Activated naive CD4-positive, alpha-beta T cell treated with anti-CD3 and anti-CD28 coated beads, Interleukin-2, amount 50 U/mL, for 72 hours (primary cell): ENCODE data around the gene RTRAF. TPM values are rescaled to one million over a fixed set of nuclear protein-coding genes. Genes with fewer than 3 reads are reported as not detected.

ENCODE experiments used
- ATAC-seq, 2 donors: fragments of 150-1000 bp; cut with Tn5 transposase; 2 replicates each; pipeline ENCODE4 v1.10.0; 2021; ENCODE audit warnings: mild to moderate bottlenecking in 2 of 2, moderate library complexity in 2 of 2
- DNase-seq, 2 donors: peaks; one replicate each; pipeline ENCODE4 v3.0.0; 2021 to 2022; ENCODE audit warnings: low spot score in 2 of 2
- H3K27ac Mint-ChIP-seq, 2 donors: one replicate each; pipeline ENCODE4 v1.8.0; 2022; ENCODE audit warnings: mild to moderate bottlenecking in 2 of 2, mixed read lengths in 2 of 2
- H3K36me3 Mint-ChIP-seq, 2 donors: one replicate each; pipeline ENCODE4 v1.8.0; 2022; ENCODE audit warnings: mixed read lengths in 2 of 2
- H3K9me3 Mint-ChIP-seq, 2 donors: one replicate each; pipeline ENCODE4 v1.8.0; 2022; ENCODE audit warnings: mixed read lengths in 2 of 2
- total RNA-seq, 2 donors: library from RNA; stranded (reverse); gene quantifications; one replicate each; pipeline ENCODE4 v1.2.3, GENCODE V29; 2022

RTRAF gene
- total RNA-seq, 2 donors from 2014 or later = 179 to 241 TPM

DNA sequence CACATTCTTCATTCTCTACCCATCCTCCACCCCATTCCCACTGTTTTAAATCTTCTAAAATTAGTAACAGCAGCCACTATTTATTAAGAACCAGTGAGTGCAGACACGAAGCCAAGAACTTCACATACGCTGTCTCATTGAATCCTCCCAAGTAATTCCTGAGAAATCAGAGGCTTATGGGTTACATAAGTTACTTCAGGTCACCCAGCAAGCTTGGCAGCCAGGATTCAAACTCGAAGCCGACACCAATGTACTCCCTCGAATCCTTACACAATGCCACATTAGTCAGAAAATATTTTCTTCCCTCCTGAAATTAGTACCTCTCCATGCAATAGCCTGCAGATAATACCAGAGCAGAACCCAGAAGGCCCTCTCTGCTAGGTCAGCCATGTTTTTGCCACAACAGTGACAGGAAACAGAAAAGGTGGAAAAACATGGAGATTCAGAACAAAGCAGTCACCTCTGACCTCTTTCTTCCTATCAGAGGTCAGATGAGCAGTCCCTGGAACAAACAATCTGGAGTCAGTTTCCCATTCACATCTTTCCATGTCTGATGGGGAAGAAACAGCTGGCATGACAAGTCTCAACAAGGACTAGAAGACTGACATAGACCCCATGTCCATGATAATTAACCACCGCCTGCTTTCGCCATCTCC is 63.1 kb downstream of the RTRAF start:
- Mint-ChIP-seq H3K9me3 (no peaks in the 10 kb centered on the region), H3K36me3 (no peaks in the 10 kb centered on the region), H3K27ac (no peak overlapping the region)
- no peak for ATAC-seq
- DNase-seq = no peak

DNA sequence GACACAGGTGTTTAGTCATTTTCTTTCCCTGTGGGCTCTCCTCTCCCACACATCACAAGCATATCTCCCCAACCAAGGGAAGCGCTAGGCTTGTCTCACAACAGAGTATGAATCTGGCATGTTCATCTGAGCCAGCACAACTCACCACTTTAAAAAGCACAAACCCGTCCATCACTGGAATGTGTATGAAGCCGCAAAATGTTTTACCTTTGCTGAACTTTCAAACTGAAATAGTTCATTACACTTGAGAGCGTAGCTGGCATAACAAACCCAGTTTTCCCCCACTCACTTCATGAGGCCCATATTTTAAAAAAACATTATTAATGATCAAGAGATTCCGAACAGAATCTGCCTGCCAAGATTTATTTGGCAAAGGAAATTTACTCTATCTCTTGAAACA is 63.7 kb downstream of the RTRAF start:
- no peaks in the 10 kb centered on the region for H3K9me3 Mint-ChIP-seq
- no peaks in the 10 kb centered on the region for H3K36me3 Mint-ChIP-seq
- no peak for DNase-seq
- no peak for ATAC-seq
- no peak overlapping the region for H3K27ac Mint-ChIP-seq

DNA sequence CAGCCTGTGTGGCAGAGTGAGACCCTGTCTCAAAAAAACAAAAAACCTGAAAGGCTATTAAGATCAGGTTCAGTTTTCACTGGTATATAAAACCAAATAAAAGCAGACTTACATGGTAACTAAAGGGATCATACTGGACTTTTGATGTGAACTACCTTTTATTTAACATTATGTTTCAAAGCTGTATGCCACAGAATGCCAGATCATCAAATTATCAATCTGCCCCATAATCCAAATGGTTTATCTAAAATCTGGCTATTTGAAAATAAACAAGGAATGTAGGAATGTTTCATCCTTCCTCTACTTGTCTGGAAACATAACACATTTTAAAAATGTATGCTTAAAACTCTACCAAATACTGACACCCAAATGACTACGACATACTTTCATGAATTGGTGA is 65.3 kb downstream of the RTRAF start:
- Mint-ChIP-seq H3K9me3 (no peaks in the 10 kb centered on the region), H3K27ac (no peak overlapping the region), H3K36me3 (no peaks in the 10 kb centered on the region)
- DNase-seq (no peak), ATAC-seq (no peak)

DNA sequence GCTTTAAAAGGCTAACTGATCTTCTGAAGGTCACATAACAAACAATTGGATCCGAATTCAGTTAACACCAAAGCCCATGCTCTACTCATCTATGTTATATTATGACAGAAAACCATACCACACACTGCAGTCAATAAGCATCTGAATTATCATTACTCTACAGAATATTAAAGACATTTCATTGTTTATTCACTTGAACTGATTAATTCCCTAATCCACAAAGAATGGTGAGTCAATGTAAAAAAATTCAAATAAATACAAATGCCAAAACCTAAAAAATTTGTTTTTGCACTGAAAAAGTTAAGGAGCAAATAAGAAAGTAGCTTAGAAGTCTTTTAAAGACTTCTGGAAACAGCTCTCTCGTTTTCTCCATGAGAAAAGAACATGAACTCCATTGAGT is 65.8 kb downstream of the RTRAF start:
- ATAC-seq (no peak), DNase-seq (no peak)
- Mint-ChIP-seq H3K9me3 (no peaks in the 10 kb centered on the region), H3K27ac (no peak overlapping the region), H3K36me3 (no peaks in the 10 kb centered on the region)

DNA sequence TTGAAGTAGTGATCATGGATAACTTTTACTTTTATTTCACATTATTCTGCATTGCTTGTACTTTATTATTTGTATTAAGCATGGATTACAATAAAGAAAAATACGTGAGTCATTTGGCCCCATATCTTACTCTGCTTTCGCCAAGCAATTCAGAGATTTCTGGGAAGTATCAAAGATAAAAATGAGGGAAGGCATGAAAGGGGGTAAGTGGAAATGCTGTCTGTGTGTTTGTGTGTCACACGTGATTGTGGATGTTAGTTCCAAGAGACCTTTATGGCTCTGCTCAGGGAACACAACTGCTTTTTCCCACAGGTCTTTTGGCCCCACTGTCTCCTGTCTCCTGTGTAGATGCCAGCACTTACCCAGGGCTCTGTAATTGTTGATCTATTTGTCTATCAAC is 69.0 kb downstream of the RTRAF start:
- ATAC-seq (no peak), DNase-seq (no peak)
- Mint-ChIP-seq H3K9me3 (no peaks in the 10 kb centered on the region), H3K36me3 (no peaks in the 10 kb centered on the region), H3K27ac (no peak overlapping the region)

DNA sequence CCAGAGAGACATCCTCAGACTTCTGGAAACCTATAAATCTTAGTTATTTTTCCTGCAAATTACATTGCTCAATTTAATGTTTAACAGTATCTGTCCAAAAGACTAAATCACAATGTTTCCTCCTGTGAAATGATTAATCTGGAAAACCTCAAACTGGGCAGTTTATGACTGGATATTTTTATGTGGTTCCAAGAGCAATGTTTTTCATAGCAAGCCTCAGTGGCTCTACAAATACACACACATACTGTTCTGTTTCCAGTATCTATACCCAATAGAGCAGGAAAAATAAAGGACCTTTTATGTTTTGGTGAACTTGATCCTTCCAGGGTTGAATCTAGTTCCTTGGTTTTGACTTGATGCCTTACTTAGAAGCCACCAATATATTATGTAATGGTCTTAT is 70.3 kb downstream of the RTRAF start:
- H3K9me3 Mint-ChIP-seq = no peaks in the 10 kb centered on the region
- DNase-seq (no peak), ATAC-seq (no peak)
- no peaks in the 10 kb centered on the region for H3K36me3 Mint-ChIP-seq
- H3K27ac Mint-ChIP-seq = no peak overlapping the region

DNA sequence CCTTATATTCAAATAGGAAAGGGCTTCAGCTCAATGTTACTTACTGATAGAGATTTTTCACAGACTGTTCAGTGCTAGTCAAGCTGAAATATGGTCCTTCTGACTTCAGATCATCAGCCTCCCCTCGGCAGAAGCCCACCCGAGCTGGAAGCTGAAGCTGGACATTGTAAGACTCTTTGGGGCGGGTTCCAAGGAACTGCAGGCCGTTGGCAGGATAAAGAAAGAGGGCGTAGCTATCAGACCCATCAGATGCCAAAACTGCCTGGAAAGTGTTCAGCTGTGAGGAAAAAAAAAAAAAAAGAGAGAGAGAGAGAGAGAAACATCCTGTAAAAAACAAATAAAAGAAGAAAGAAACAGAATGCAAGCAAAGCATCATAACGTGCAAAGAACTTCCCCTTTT is 70.7 kb downstream of the RTRAF start:
- no peak for ATAC-seq
- Mint-ChIP-seq H3K9me3 (no peaks in the 10 kb centered on the region), H3K27ac (no peak overlapping the region), H3K36me3 (no peaks in the 10 kb centered on the region)
- no peak for DNase-seq

Other genes with a start within 250 kb of the RTRAF start
- gene GNG2, start 128.9 kb upstream of the RTRAF start, total RNA-seq = 100 to 1,000 TPM in 1 of 2 donors, 10 to 100 TPM in 1; 79.8 to 121 TPM
- gene NID2, start 79.5 kb downstream of the RTRAF start, total RNA-seq = not detected